ENCODE results near the gene DCAF6.

The DCAF6 gene

GRCh38 chr1:168101336-168101735 is 164.9 kb downstream of the DCAF6 start:
- H3K4me3 ChIP-seq (IDR thresholded peaks at IDR 0.05; ENCODE audit: insufficient read depth, low read depth, low read length), result no peak overlapping the region
- no peak overlapping the region for H2AFZ ChIP-seq (ENCODE audit: low read depth)
- H3K27ac ChIP-seq, result no peak overlapping the region
- peaks cover 4% of the 10 kb centered on the region for H3K4me1 ChIP-seq (ENCODE audit: low read depth, poor library complexity, severe bottlenecking)
- no peaks in the 10 kb centered on the region for H3K79me2 ChIP-seq (ENCODE audit: insufficient read depth, low read depth)
- H3K4me2 ChIP-seq, result no peak overlapping the region
- no peaks in the 10 kb centered on the region for H3K36me3 ChIP-seq (ENCODE audit: insufficient read depth)
- H3K27me3 ChIP-seq (ENCODE audit: insufficient read depth, low read depth), result no peaks in the 10 kb centered on the region
- no peak for TF ChIP-seq CTCF (conservative IDR thresholded peaks at IDR 0.05; ENCODE audit: low read depth, low read length)
- H3K9ac ChIP-seq, result no peak overlapping the region
- no peaks in the 10 kb centered on the region for H4K20me1 ChIP-seq (ENCODE audit: insufficient read depth)

- Histone ChIP-seq H3K79me2 (ENCODE audit: insufficient read depth, low read depth) (no peaks in the 10 kb centered on the region), H3K4me2 (no peak overlapping the region), H3K36me3 (ENCODE audit: insufficient read depth) (no peaks in the 10 kb centered on the region), H3K9ac (no peak overlapping the region), H4K20me1 (ENCODE audit: insufficient read depth) (no peaks in the 10 kb centered on the region), H3K4me1 (ENCODE audit: low read depth, poor library complexity, severe bottlenecking) (peaks cover 4% of the 10 kb centered on the region), H3K4me3 (IDR thresholded peaks at IDR 0.05; ENCODE audit: insufficient read depth, low read depth, low read length) (no peak overlapping the region), H3K27ac (no peak overlapping the region), H3K27me3 (ENCODE audit: insufficient read depth, low read depth) (no peaks in the 10 kb centered on the region), H2AFZ (ENCODE audit: low read depth) (no peak overlapping the region)
- TF ChIP-seq CTCF (conservative IDR thresholded peaks at IDR 0.05; ENCODE audit: low read depth, low read length), result no peak
Observed at GRCh38 chr1:168102487-168102886, 166.0 kb downstream of the DCAF6 start.

GRCh38 chr1:168104535-168104934 is 168.1 kb downstream of the DCAF6 start:
- no peak overlapping the region for H3K4me3 ChIP-seq (IDR thresholded peaks at IDR 0.05; ENCODE audit: insufficient read depth, low read depth, low read length)
- H2AFZ ChIP-seq (ENCODE audit: low read depth), result no peak overlapping the region
- H3K36me3 ChIP-seq (ENCODE audit: insufficient read depth), result no peaks in the 10 kb centered on the region
- no peaks in the 10 kb centered on the region for H3K79me2 ChIP-seq (ENCODE audit: insufficient read depth, low read depth)
- TF ChIP-seq CTCF (conservative IDR thresholded peaks at IDR 0.05; ENCODE audit: low read depth, low read length), result no peak
- H3K4me1 ChIP-seq (ENCODE audit: low read depth, poor library complexity, severe bottlenecking), result peaks cover 4% of the 10 kb centered on the region
- no peak overlapping the region for H3K27ac ChIP-seq
- no peak overlapping the region for H3K9ac ChIP-seq
- no peaks in the 10 kb centered on the region for H3K27me3 ChIP-seq (ENCODE audit: insufficient read depth, low read depth)
- H3K4me2 ChIP-seq, result no peak overlapping the region
- H4K20me1 ChIP-seq (ENCODE audit: insufficient read depth), result no peaks in the 10 kb centered on the region

- Histone ChIP-seq H3K4me3 (IDR thresholded peaks at IDR 0.05; ENCODE audit: insufficient read depth, low read depth, low read length) (no peak overlapping the region), H4K20me1 (ENCODE audit: insufficient read depth) (no peaks in the 10 kb centered on the region), H3K27ac (no peak overlapping the region), H3K4me2 (no peak overlapping the region), H3K79me2 (ENCODE audit: insufficient read depth, low read depth) (no peaks in the 10 kb centered on the region), H3K9ac (no peak overlapping the region), H2AFZ (ENCODE audit: low read depth) (no peak overlapping the region), H3K36me3 (ENCODE audit: insufficient read depth) (no peaks in the 10 kb centered on the region), H3K4me1 (ENCODE audit: low read depth, poor library complexity, severe bottlenecking) (no peaks in the 10 kb centered on the region), H3K27me3 (ENCODE audit: insufficient read depth, low read depth) (no peaks in the 10 kb centered on the region)
- TF ChIP-seq CTCF (conservative IDR thresholded peaks at IDR 0.05; ENCODE audit: low read depth, low read length), result no peak
Observed at GRCh38 chr1:168105846-168106245, 169.4 kb downstream of the DCAF6 start.

All from KMS-11 (cell line).